ENCODE measurements around the gene GLG1. TPM values are rescaled to one million over a fixed set of nuclear protein-coding genes. Genes with fewer than 3 reads are reported as not detected.
"Not testable (repeated sequence)": the region's sequence is repeated elsewhere in the genome, so short reads cannot be mapped to it uniquely, and the experiment has no call there.

GLG1 gene
- total and polyA plus RNA-seq, 2 experiments from 2014 or later = 142 to 148 TPM

DNA sequence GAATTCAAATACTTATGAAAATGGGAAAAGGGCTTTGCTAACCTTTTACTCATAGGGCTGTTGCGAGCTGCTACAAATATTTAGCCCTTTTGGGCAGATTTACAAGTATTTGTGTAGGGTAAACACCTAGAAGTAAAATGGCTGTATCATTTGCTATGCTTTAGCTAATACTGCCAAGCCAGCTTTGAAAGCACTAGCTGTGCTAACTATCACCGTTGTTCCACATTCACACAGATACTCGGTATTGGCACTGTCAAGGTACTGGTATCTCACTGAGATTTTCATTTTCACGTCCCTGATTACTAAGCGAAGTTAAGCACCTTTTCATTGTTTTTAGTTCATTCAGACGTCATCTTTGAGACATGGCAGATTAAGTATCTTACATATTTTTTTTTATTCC, 84.8 kb downstream of the GLG1 start:
- no peak for DNase-seq (ENCODE audit: low spot score)
- H3K79me2 ChIP-seq = peaks cover 39% of the 10 kb centered on the region
- H3K9me3 ChIP-seq (ENCODE audit: low read depth) = no peaks in the 10 kb centered on the region
- no peak overlapping the region for H3K27ac ChIP-seq
- H2AFZ ChIP-seq = no peak overlapping the region
- WGBS (ENCODE audit: low lambda C conversion rate, missing lambda C conversion rate) = 96% methylated on average over 6 of the region's 6 CpGs
- no peaks in the 10 kb centered on the region for H3K9me2 ChIP-seq (replicated peaks; ENCODE audit: insufficient read depth)
- H3K4me2 ChIP-seq = no peak overlapping the region
- no peaks in the 10 kb centered on the region for H3K27me3 ChIP-seq
- no peaks in the 10 kb centered on the region for H4K20me1 ChIP-seq (ENCODE audit: insufficient read depth, poor library complexity, severe bottlenecking)
- no peak overlapping the region for H3K4me3 ChIP-seq
- no peaks in the 10 kb centered on the region for H3K36me3 ChIP-seq (replicated peaks; ENCODE audit: insufficient read depth, low read depth)
- H3K4me1 ChIP-seq (ENCODE audit: insufficient read depth) = peaks cover 8% of the 10 kb centered on the region
- no peak for TF ChIP-seq EZH2 (IDR thresholded peaks at IDR 0.05; ENCODE audit: borderline replicate concordance)
- TF ChIP-seq, protein P1, sequence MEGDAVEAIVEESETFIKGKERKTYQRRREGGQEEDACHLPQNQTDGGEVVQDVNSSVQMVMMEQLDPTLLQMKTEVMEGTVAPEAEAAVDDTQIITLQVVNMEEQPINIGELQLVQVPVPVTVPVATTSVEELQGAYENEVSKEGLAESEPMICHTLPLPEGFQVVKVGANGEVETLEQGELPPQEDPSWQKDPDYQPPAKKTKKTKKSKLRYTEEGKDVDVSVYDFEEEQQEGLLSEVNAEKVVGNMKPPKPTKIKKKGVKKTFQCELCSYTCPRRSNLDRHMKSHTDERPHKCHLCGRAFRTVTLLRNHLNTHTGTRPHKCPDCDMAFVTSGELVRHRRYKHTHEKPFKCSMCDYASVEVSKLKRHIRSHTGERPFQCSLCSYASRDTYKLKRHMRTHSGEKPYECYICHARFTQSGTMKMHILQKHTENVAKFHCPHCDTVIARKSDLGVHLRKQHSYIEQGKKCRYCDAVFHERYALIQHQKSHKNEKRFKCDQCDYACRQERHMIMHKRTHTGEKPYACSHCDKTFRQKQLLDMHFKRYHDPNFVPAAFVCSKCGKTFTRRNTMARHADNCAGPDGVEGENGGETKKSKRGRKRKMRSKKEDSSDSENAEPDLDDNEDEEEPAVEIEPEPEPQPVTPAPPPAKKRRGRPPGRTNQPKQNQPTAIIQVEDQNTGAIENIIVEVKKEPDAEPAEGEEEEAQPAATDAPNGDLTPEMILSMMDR (IDR thresholded peaks at IDR 0.05; ENCODE audit: poor library complexity) = no peak
- TF ChIP-seq EZH2phosphoT487 (IDR thresholded peaks at IDR 0.05; ENCODE audit: low read depth, severe bottlenecking, unreplicated experiment) = no peak

DNA sequence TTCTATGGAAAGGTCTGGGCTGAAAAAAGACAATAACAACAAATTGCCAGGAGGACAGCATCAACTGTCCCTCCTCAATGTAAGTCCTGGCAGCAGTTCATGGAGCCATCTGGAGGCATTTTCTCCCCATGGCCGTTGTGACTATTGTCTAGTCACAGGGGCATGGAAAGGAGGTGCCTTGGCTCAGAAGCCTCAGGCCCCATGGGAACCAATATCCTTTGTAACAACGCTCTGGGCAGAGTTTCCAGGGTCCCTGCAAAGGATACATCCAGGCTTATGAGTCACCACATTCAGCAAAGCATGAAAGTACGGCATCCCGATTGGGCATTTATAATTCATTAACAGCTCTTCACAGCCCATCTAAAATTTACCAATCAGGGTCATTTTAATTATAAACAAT, 85.2 kb downstream of the GLG1 start:
- no peak overlapping the region for H3K4me3 ChIP-seq
- no peak overlapping the region for H2AFZ ChIP-seq
- no peaks in the 10 kb centered on the region for H3K36me3 ChIP-seq (replicated peaks; ENCODE audit: insufficient read depth, low read depth)
- peak; percentile 10 for DNase-seq (ENCODE audit: low spot score)
- H4K20me1 ChIP-seq (ENCODE audit: insufficient read depth, poor library complexity, severe bottlenecking) = no peaks in the 10 kb centered on the region
- no peak overlapping the region for H3K4me2 ChIP-seq
- WGBS (ENCODE audit: low lambda C conversion rate, missing lambda C conversion rate) = 73% methylated on average over 4 of the region's 4 CpGs
- TF ChIP-seq EZH2 (IDR thresholded peaks at IDR 0.05; ENCODE audit: borderline replicate concordance) = no peak
- TF ChIP-seq, protein P1 (IDR thresholded peaks at IDR 0.05; ENCODE audit: poor library complexity) = no peak
- TF ChIP-seq EZH2phosphoT487 (IDR thresholded peaks at IDR 0.05; ENCODE audit: low read depth, severe bottlenecking, unreplicated experiment) = no peak
- peaks cover 39% of the 10 kb centered on the region for H3K79me2 ChIP-seq
- H3K27me3 ChIP-seq = no peaks in the 10 kb centered on the region
- peaks cover 8% of the 10 kb centered on the region for H3K4me1 ChIP-seq (ENCODE audit: insufficient read depth)
- no peaks in the 10 kb centered on the region for H3K9me2 ChIP-seq (replicated peaks; ENCODE audit: insufficient read depth)
- no peaks in the 10 kb centered on the region for H3K9me3 ChIP-seq (ENCODE audit: low read depth)
- no peak overlapping the region for H3K27ac ChIP-seq

DNA sequence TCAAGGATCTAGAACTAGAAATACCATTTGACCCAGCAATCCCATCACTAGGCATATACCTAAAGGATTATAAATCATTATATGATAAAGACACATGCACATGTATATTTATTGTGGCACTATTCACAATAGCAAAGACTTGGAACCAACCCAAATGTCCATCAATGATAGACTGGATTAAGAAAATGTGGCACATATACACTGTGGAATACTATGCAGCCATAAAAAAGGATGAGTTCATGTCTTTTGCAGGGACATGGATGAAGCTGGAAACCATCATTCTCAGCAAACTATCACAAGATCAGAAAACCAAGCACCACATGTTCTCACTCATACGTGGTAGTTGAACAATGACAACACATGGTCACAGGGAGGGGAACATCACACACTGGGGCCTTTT, 88.0 kb downstream of the GLG1 start:
- H3K79me2 ChIP-seq = peaks cover 55% of the 10 kb centered on the region
- 92% methylated on average over 1 of the region's 1 CpG for WGBS (ENCODE audit: low lambda C conversion rate, missing lambda C conversion rate)
- not testable (repeated sequence) for H3K27me3 ChIP-seq; H3K4me2 ChIP-seq; H3K36me3 ChIP-seq (replicated peaks; ENCODE audit: insufficient read depth, low read depth); H3K9me2 ChIP-seq (replicated peaks; ENCODE audit: insufficient read depth); H4K20me1 ChIP-seq (ENCODE audit: insufficient read depth, poor library complexity, severe bottlenecking); H3K27ac ChIP-seq; DNase-seq (ENCODE audit: low spot score); H3K4me3 ChIP-seq; H3K9me3 ChIP-seq (ENCODE audit: low read depth); H2AFZ ChIP-seq; H3K4me1 ChIP-seq (ENCODE audit: insufficient read depth)

DNA sequence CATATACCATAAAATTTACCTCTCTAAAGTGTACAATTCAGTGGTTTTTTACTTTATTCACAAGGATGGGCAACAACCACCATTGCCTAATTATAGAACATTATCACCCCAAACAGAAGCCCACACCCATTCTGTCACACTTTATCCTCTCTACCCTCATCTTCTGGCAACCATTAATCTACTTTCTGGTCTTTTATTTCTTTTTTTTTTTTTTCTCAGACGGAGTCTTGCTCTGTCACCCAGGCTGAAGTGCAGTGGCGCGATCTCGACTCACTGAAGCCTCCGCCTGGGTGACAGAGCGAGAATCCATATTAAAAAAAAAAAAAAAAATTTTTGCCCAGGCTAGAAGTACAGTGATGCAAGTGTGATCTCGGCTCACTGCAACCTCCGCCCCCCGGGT, 95.0 kb downstream of the GLG1 start:
- H3K4me2 ChIP-seq = no peak overlapping the region
- H3K27me3 ChIP-seq = no peaks in the 10 kb centered on the region
- no peak overlapping the region for H3K4me3 ChIP-seq
- H3K9me2 ChIP-seq (replicated peaks; ENCODE audit: insufficient read depth) = no peaks in the 10 kb centered on the region
- no peaks in the 10 kb centered on the region for H3K36me3 ChIP-seq (replicated peaks; ENCODE audit: insufficient read depth, low read depth)
- 87% methylated on average over 9 of the region's 9 CpGs for WGBS (ENCODE audit: low lambda C conversion rate, missing lambda C conversion rate)
- no peak overlapping the region for H2AFZ ChIP-seq
- no peak for DNase-seq (ENCODE audit: low spot score)
- H3K9me3 ChIP-seq (ENCODE audit: low read depth) = no peaks in the 10 kb centered on the region
- peaks cover 3% of the 10 kb centered on the region for H4K20me1 ChIP-seq (ENCODE audit: insufficient read depth, poor library complexity, severe bottlenecking)
- H3K4me1 ChIP-seq (ENCODE audit: insufficient read depth) = no peaks in the 10 kb centered on the region
- no peak for TF ChIP-seq EZH2phosphoT487 (IDR thresholded peaks at IDR 0.05; ENCODE audit: low read depth, severe bottlenecking, unreplicated experiment)
- TF ChIP-seq EZH2 (IDR thresholded peaks at IDR 0.05; ENCODE audit: borderline replicate concordance) = no peak
- TF ChIP-seq, protein P1 (IDR thresholded peaks at IDR 0.05; ENCODE audit: poor library complexity) = no peak
- peaks cover 44% of the 10 kb centered on the region for H3K79me2 ChIP-seq
- no peak overlapping the region for H3K27ac ChIP-seq
